Neutrophil (primary cell): Measurements from ENCODE around the gene GPHB5.

Experiments
- H3K27ac ChIP-seq: fragments of 200-600 bp; sonication (generic); 2 replicates; pipeline ENCODE4 v1.5.1; 2016; ENCODE audit warnings: mild to moderate bottlenecking, moderate library complexity
- H3K27me3 ChIP-seq: fragments of 200-600 bp; sonication (generic); 2 replicates; pipeline ENCODE4 v1.6.0; 2016; ENCODE audit warnings: mild to moderate bottlenecking
- H3K36me3 ChIP-seq: fragments of 200-600 bp; sonication (generic); 2 replicates; pipeline ENCODE4 v1.5.1; 2017
- H3K4me1 ChIP-seq, 2 experiments: fragments of 200-600 bp in 1 of 2; sonication (generic) in 1 of 2; 1 replicate in 1 of 2; 2 replicates in 1 of 2; pipeline versions ENCODE4 v1.5.1 to v1.6.1; 2013 to 2016; ENCODE audit warnings: low read depth in 1 of 2, low read length in 1 of 2, mild to moderate bottlenecking in 1 of 2, moderate library complexity in 1 of 2; ENCODE audit not compliant: control insufficient read depth in 1 of 2, insufficient read depth in 1 of 2
- H3K4me3 ChIP-seq, 2 experiments: fragments of 200-600 bp in 1 of 2; sonication (generic) in 1 of 2; 1 replicate in 1 of 2; 2 replicates in 1 of 2; pipeline ENCODE4 v1.5.1; 2013 to 2016; ENCODE audit warnings: low read depth in 1 of 2, low read length in 1 of 2, mild to moderate bottlenecking in 1 of 2, moderate library complexity in 1 of 2
- H3K9me3 ChIP-seq: fragments of 200-600 bp; sonication (generic); 2 replicates; pipeline ENCODE4 v1.5.1; 2016
- TF ChIP-seq, protein P1 (sequence below): fragments of 200-600 bp; sonication (generic); IDR thresholded peaks from 2 replicates; pipeline ENCODE4 v1.5.1; 2016; ENCODE audit warnings: antibody characterized with exemption

Gene GPHB5

DNA sequence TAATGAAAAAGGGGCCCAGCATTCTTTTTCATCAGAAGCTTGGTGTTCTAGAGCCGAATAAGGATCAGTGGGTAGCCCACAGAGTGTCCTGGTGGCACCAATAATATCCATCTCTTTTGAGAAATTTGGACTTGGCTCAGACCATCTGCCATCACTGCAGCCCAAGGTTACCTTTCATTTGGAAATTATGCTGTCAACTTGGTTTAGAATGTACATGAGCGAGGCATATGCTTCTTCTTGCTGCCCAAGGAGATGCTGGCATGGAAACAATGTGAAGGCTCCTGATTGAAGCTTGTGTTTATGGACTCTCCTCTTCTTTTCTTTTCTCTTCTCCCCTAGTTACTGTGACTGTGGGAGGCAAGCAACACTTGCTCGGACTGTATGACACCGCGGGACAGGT, 50.0 kb downstream of the GPHB5 start:
- Histone ChIP-seq H3K9me3 (no peaks in the 10 kb centered on the region), H3K27ac (no peak overlapping the region), H3K27me3 (no peaks in the 10 kb centered on the region), H3K4me3 (no peak overlapping the region), H3K4me1 (no peaks in the 10 kb centered on the region), H3K36me3 (no peaks in the 10 kb centered on the region)
- TF ChIP-seq, protein P1, sequence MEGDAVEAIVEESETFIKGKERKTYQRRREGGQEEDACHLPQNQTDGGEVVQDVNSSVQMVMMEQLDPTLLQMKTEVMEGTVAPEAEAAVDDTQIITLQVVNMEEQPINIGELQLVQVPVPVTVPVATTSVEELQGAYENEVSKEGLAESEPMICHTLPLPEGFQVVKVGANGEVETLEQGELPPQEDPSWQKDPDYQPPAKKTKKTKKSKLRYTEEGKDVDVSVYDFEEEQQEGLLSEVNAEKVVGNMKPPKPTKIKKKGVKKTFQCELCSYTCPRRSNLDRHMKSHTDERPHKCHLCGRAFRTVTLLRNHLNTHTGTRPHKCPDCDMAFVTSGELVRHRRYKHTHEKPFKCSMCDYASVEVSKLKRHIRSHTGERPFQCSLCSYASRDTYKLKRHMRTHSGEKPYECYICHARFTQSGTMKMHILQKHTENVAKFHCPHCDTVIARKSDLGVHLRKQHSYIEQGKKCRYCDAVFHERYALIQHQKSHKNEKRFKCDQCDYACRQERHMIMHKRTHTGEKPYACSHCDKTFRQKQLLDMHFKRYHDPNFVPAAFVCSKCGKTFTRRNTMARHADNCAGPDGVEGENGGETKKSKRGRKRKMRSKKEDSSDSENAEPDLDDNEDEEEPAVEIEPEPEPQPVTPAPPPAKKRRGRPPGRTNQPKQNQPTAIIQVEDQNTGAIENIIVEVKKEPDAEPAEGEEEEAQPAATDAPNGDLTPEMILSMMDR, result no peak

DNA sequence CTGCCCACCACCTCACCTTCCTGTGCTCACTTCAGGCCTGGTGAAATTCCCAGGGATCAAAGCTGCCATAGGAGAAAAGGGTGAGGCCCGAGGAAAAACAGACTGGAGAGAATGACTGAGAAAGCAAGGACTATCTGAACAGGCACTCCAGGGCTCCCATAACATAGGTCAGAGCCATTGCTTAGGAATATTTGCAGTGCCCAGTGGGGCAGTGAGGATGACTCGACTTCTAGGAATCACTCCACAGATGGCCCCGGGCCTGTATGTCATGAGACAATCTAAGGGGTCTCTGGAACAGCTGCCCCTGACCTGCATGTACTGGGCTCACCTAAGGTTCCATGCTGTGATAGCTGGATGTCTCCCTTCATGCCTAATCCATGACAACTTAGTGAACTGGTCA, 51.6 kb downstream of the GPHB5 start:
- H3K4me3 ChIP-seq, result no peak overlapping the region
- H3K27me3 ChIP-seq, result no peaks in the 10 kb centered on the region
- no peak overlapping the region for H3K27ac ChIP-seq
- no peaks in the 10 kb centered on the region for H3K4me1 ChIP-seq
- H3K9me3 ChIP-seq, result no peaks in the 10 kb centered on the region
- TF ChIP-seq, protein P1, result no peak
- no peaks in the 10 kb centered on the region for H3K36me3 ChIP-seq

DNA sequence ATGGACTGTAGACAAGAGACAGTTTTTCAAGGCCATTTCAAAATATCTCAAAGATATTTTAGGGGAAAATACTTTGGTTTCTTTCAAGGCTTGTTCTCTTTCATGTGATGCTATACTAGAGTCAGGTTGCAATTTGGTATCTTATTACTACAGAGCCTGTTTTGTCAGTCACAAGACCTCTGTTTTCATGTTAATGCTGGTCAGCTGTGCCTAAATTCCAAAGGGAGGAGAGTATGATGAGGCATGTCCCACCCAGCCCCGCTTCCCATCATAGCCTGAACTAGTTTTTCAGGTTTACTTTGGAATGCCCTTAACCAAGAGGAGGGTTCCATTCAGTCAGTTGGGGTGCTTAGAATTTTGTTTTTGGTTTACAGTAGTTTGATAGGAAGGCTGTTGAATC, 52.6 kb downstream of the GPHB5 start:
- Histone ChIP-seq H3K9me3 (no peaks in the 10 kb centered on the region), H3K36me3 (no peaks in the 10 kb centered on the region), H3K4me1 (no peaks in the 10 kb centered on the region), H3K4me3 (no peak overlapping the region), H3K27ac (no peak overlapping the region), H3K27me3 (no peaks in the 10 kb centered on the region)
- TF ChIP-seq, protein P1, result no peak
